Fibroblast of skin of left quadriceps (primary cell): ENCODE data around the gene IFFO2.

ENCODE experiments used
- DNase-seq, 2 experiments: peaks; one replicate each; pipeline ENCODE4 v3.0.0-alpha.2; 2013; ENCODE audit warnings: low read depth in 2 of 2

Gene IFFO2

GRCh38 chr1:18950401-18951026, 6.0 kb downstream of the IFFO2 start:
- DNase-seq: no peak

- DNase-seq: peak in 1 of 2 experiments; percentile 64
Observed at GRCh38 chr1:18949686-18950400, 6.6 kb downstream of the IFFO2 start.

- DNase-seq: peak in 1 of 2 experiments; percentile 44
Observed at GRCh38 chr1:18948913-18949685, 7.4 kb downstream of the IFFO2 start.

GRCh38 chr1:18948048-18948912, 8.2 kb downstream of the IFFO2 start:
- DNase-seq: no peak

- DNase-seq: no peak
Observed at GRCh38 chr1:18947570-18947969, 8.9 kb downstream of the IFFO2 start.

- DNase-seq: no peak
Observed at GRCh38 chr1:18946550-18947381, 9.7 kb downstream of the IFFO2 start.

GRCh38 chr1:18945401-18945849, 11.1 kb downstream of the IFFO2 start:
- DNase-seq: peak; percentile 86 to 88

GRCh38 chr1:18944810-18945209, 11.7 kb downstream of the IFFO2 start:
- DNase-seq: no peak

- DNase-seq: no peak
Observed at GRCh38 chr1:18943914-18944572, 12.4 kb downstream of the IFFO2 start.

- no peak for DNase-seq
Observed at GRCh38 chr1:18943162-18943561, 13.3 kb downstream of the IFFO2 start.

GRCh38 chr1:18942340-18942739, 14.1 kb downstream of the IFFO2 start:
- DNase-seq: no peak

GRCh38 chr1:18941221-18942141, 15.0 kb downstream of the IFFO2 start:
- DNase-seq: no peak

GRCh38 chr1:18940303-18941020, 16.0 kb downstream of the IFFO2 start:
- DNase-seq: no peak

GRCh38 chr1:18939398-18940302, 16.8 kb downstream of the IFFO2 start:
- no peak for DNase-seq

GRCh38 chr1:18938707-18939070, 17.8 kb downstream of the IFFO2 start:
- DNase-seq: no peak

- no peak for DNase-seq
Observed at GRCh38 chr1:18938008-18938706, 18.3 kb downstream of the IFFO2 start.

GRCh38 chr1:18937539-18937938, 18.9 kb downstream of the IFFO2 start:
- DNase-seq: no peak
